H9 (cell line): ENCODE data around the gene KEAP1. TPM values are rescaled to one million over a fixed set of nuclear protein-coding genes. Genes with fewer than 3 reads are reported as not detected.

ENCODE experiments used
- DNase-seq: peaks from one replicate; pipeline ENCODE4 v3.0.0-alpha.2; 2017
- H2AFZ ChIP-seq: one replicate; pipeline ENCODE4 v1.6.1; 2013; ENCODE audit warnings: mild to moderate bottlenecking, low read length, control low read depth, moderate library complexity
- H2AK5ac ChIP-seq: 2 replicates; pipeline ENCODE4 v1.6.1; 2013; ENCODE audit warnings: low read length, control low read depth, mixed read lengths; ENCODE audit not compliant: insufficient read length
- H2BK120ac ChIP-seq: one replicate; pipeline ENCODE4 v1.6.1; 2013; ENCODE audit warnings: low read depth, mild to moderate bottlenecking, low read length, control low read depth, inconsistent platforms; ENCODE audit not compliant: poor library complexity, severe bottlenecking
- H2BK12ac ChIP-seq: 2 replicates; pipeline ENCODE4 v1.6.1; 2013; ENCODE audit warnings: low read length, control low read depth, mixed read lengths, low read depth; ENCODE audit not compliant: insufficient read length
- H2BK15ac ChIP-seq: 2 replicates; pipeline ENCODE4 v1.6.1; 2013; ENCODE audit warnings: low read depth, low read length, control low read depth
- H2BK20ac ChIP-seq: one replicate; pipeline ENCODE4 v1.6.1; 2013; ENCODE audit warnings: low read depth, mild to moderate bottlenecking, low read length, control low read depth, inconsistent platforms; ENCODE audit not compliant: poor library complexity, severe bottlenecking
- H2BK5ac ChIP-seq: 2 replicates; pipeline ENCODE4 v1.6.1; 2013; ENCODE audit warnings: low read length, control low read depth, mixed read lengths; ENCODE audit not compliant: insufficient read length
- H3K14ac ChIP-seq: 2 replicates; pipeline ENCODE4 v1.6.1; 2013; ENCODE audit warnings: low read length, control low read depth; ENCODE audit not compliant: insufficient read depth
- H3K18ac ChIP-seq: 2 replicates; pipeline ENCODE4 v1.6.1; 2013; ENCODE audit warnings: low read depth, mild to moderate bottlenecking, mixed read lengths, low read length, control low read depth; ENCODE audit not compliant: insufficient read length
- H3K23ac ChIP-seq: 2 replicates; pipeline ENCODE4 v1.6.1; 2013; ENCODE audit warnings: low read length, control low read depth, mixed read lengths, low read depth; ENCODE audit not compliant: insufficient read length
- H3K23me2 ChIP-seq: 2 replicates; pipeline ENCODE4 v1.6.1; 2013; ENCODE audit warnings: low read depth, mild to moderate bottlenecking, mixed read lengths, low read length, control low read depth; ENCODE audit not compliant: insufficient read length, poor library complexity, severe bottlenecking
- H3K27ac ChIP-seq: 2 replicates; pipeline ENCODE4 v1.5.1; 2013; ENCODE audit warnings: low read length, control low read depth, mixed read lengths, low read depth; ENCODE audit not compliant: insufficient read length
- H3K27me3 ChIP-seq: 2 replicates; pipeline ENCODE4 v1.6.1; 2013; ENCODE audit warnings: low read length, control low read depth, inconsistent platforms; ENCODE audit not compliant: insufficient read depth
- H3K4ac ChIP-seq: 2 replicates; pipeline ENCODE4 v1.6.1; 2013; ENCODE audit warnings: low read depth, mild to moderate bottlenecking, control low read depth, inconsistent platforms, low read length, moderate library complexity
- H3K4me1 ChIP-seq: 2 replicates; pipeline ENCODE4 v1.6.1; 2013; ENCODE audit warnings: low read length, control low read depth, inconsistent platforms; ENCODE audit not compliant: insufficient read depth
- H3K4me2 ChIP-seq: 2 replicates; pipeline ENCODE4 v1.6.1; 2013; ENCODE audit warnings: low read length, control low read depth, mixed read lengths; ENCODE audit not compliant: insufficient read length, insufficient read depth
- H3K56ac ChIP-seq: 2 replicates; pipeline ENCODE4 v1.6.1; 2013; ENCODE audit warnings: low read depth, mild to moderate bottlenecking, mixed read lengths, low read length, control low read depth; ENCODE audit not compliant: insufficient read length
- H3K79me1 ChIP-seq: 2 replicates; pipeline ENCODE4 v1.6.1; 2013; ENCODE audit warnings: low read depth, mild to moderate bottlenecking, moderate library complexity, low read length, control low read depth, inconsistent platforms; ENCODE audit not compliant: insufficient read depth, poor library complexity, severe bottlenecking
- H3K79me2 ChIP-seq: 2 replicates; pipeline ENCODE4 v1.6.1; 2013; ENCODE audit warnings: low read length, control low read depth, inconsistent platforms; ENCODE audit not compliant: insufficient read depth
- H3K9ac ChIP-seq: 2 replicates; pipeline ENCODE4 v1.6.1; 2013; ENCODE audit warnings: low read length, control low read depth, mixed read lengths; ENCODE audit not compliant: insufficient read length; ENCODE audit errors: extremely low read depth
- H3K9me3 ChIP-seq: one replicate; pipeline ENCODE4 v1.6.1; 2013; ENCODE audit warnings: low read depth, low read length, inconsistent platforms; ENCODE audit not compliant: control insufficient read depth
- H3T11ph ChIP-seq: one replicate; pipeline ENCODE4 v1.6.1; 2013; ENCODE audit warnings: mild to moderate bottlenecking, low read length, control low read depth, inconsistent platforms
- H4K20me1 ChIP-seq: one replicate; pipeline ENCODE4 v1.6.1; 2013; ENCODE audit not compliant: control insufficient read depth, insufficient read length, insufficient read depth
- H4K5ac ChIP-seq: 2 replicates; pipeline ENCODE4 v1.6.1; 2013; ENCODE audit warnings: low read depth, mild to moderate bottlenecking, mixed read lengths, low read length, control low read depth; ENCODE audit not compliant: insufficient read length
- H4K8ac ChIP-seq: replicated peaks from 2 replicates; pipeline ENCODE4 v1.6.1; 2013; ENCODE audit warnings: low read length, control low read depth, mixed read lengths, low read depth; ENCODE audit not compliant: insufficient read length
- H4K91ac ChIP-seq: 2 replicates; pipeline ENCODE4 v1.6.1; 2013; ENCODE audit warnings: low read depth, mild to moderate bottlenecking, moderate library complexity, mixed read lengths, low read length, control low read depth; ENCODE audit not compliant: insufficient read length
- H3K27ac Mint-ChIP-seq, 3 experiments: 2 replicates in 2 of 3; 3 replicates in 1 of 3; pipeline ENCODE4 v1.8.0; 2020 to 2021; ENCODE audit warnings: mixed read lengths in 3 of 3, mild to moderate bottlenecking in 1 of 3, moderate library complexity in 1 of 3
- H3K27me3 Mint-ChIP-seq: 2 replicates; pipeline ENCODE4 v1.8.0; 2021; ENCODE audit warnings: low read depth, mild to moderate bottlenecking, moderate library complexity, mixed read lengths
- H3K36me3 Mint-ChIP-seq, 3 experiments: 2 replicates in 2 of 3; 3 replicates in 1 of 3; pipeline ENCODE4 v1.8.0; 2020 to 2021; ENCODE audit warnings: low read depth in 3 of 3, mixed read lengths in 3 of 3; ENCODE audit not compliant: insufficient read depth in 1 of 3
- H3K4me1 Mint-ChIP-seq, 2 experiments: 2 replicates each; pipeline ENCODE4 v1.8.0; 2020; ENCODE audit warnings: mixed read lengths in 2 of 2
- H3K4me3 Mint-ChIP-seq, 2 experiments: 2 replicates in 1 of 2; 3 replicates in 1 of 2; pipeline ENCODE4 v1.8.0; 2020 to 2021; ENCODE audit warnings: mild to moderate bottlenecking in 2 of 2, mixed read lengths in 2 of 2, moderate library complexity in 1 of 2
- H3K9me3 Mint-ChIP-seq, 2 experiments: 2 replicates in 1 of 2; 3 replicates in 1 of 2; pipeline ENCODE4 v1.8.0; 2020; ENCODE audit warnings: mild to moderate bottlenecking in 2 of 2, mixed read lengths in 2 of 2, moderate library complexity in 1 of 2
- WGBS: extraction: QIAGEN DNeasy Blood & Tissue Kit; methylation state at CpG from one replicate; pipeline ENCODE4 v1.1.7; 2013; ENCODE audit warnings: missing lambda C conversion rate, low lambda C conversion rate, mixed read lengths; ENCODE audit not compliant: insufficient read length; ENCODE audit errors: extremely low coverage; 5-methylcytosine and 5-hydroxymethylcytosine counted together
- total RNA-seq: library from RNA; stranded (reverse); gene quantifications from 2 replicates; pipeline ENCODE4 v1.2.1, GENCODE V29; 2021
- TF ChIP-seq, protein P1 (sequence below): fragments of 200-600 bp; sonication (generic); conservative IDR thresholded peaks from 3 replicates; pipeline ENCODE4 v1.8.0; 2021; ENCODE audit warnings: antibody characterized with exemption, mild to moderate bottlenecking

KEAP1 gene
- total RNA-seq, 1 experiment from 2014 or later, result 88.7 TPM

DNA sequence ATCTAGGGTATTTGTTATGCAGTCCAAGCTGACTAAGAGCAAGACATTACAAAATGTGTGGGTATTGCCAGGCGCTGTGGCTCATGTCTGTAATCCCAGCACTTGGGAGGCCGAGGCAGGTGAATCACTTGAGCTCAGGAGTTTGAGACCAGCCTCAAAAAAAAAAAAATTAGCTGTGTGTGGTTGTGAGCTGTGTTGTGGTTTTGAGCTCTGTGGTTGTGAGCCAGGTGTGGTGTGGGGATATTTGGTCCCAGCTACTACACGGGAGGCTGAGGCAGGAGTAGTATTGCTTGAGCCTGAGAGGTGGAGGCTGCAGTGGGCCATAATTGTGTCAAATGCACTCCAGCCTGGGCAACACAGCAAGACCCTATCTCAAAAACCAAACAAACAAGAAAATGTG is 5.6 kb upstream of the KEAP1 start:
- no peak overlapping the region for H3K9ac ChIP-seq
- H2BK120ac ChIP-seq, result no peak overlapping the region
- H3K18ac ChIP-seq, result no peak overlapping the region
- H2BK12ac ChIP-seq, result no peak overlapping the region
- no peak overlapping the region for H3T11ph ChIP-seq
- H3K4me1 ChIP-seq, result no peaks in the 10 kb centered on the region
- Mint-ChIP-seq H3K36me3 (peaks cover 6 to 8% (median 7%) of the 10 kb centered on the region in 3 experiments; a peak in 6 of 7 replicates), H3K27me3 (no peaks in the 10 kb centered on the region; the same call in 1 of the 2 replicates), H3K27ac (no peak overlapping the region), H3K9me3 (no peaks in the 10 kb centered on the region), H3K4me1 (peaks cover 3 to 4% of the 10 kb centered on the region in 2 experiments; a peak in 2 of 4 replicates), H3K4me3 (no peak overlapping the region)
- peaks cover 5% of the 10 kb centered on the region; the same call in 1 of the 2 replicates for H3K27me3 ChIP-seq
- H3K79me2 ChIP-seq, result no peaks in the 10 kb centered on the region
- H4K20me1 ChIP-seq, result no peaks in the 10 kb centered on the region
- no peak overlapping the region for H4K8ac ChIP-seq
- no peak overlapping the region for H3K27ac ChIP-seq
- H4K5ac ChIP-seq, result no peak overlapping the region
- DNase-seq, result no peak
- no peak overlapping the region for H2AFZ ChIP-seq
- H3K4ac ChIP-seq, result no peak overlapping the region
- H2BK20ac ChIP-seq, result no peak overlapping the region
- H3K79me1 ChIP-seq, result no peaks in the 10 kb centered on the region
- H3K9me3 ChIP-seq, result no peaks in the 10 kb centered on the region
- WGBS, result no CpG with 5 or more reads among the region's 3 CpGs
- no peak overlapping the region for H3K14ac ChIP-seq
- no peak overlapping the region for H3K23ac ChIP-seq
- TF ChIP-seq, protein P1, sequence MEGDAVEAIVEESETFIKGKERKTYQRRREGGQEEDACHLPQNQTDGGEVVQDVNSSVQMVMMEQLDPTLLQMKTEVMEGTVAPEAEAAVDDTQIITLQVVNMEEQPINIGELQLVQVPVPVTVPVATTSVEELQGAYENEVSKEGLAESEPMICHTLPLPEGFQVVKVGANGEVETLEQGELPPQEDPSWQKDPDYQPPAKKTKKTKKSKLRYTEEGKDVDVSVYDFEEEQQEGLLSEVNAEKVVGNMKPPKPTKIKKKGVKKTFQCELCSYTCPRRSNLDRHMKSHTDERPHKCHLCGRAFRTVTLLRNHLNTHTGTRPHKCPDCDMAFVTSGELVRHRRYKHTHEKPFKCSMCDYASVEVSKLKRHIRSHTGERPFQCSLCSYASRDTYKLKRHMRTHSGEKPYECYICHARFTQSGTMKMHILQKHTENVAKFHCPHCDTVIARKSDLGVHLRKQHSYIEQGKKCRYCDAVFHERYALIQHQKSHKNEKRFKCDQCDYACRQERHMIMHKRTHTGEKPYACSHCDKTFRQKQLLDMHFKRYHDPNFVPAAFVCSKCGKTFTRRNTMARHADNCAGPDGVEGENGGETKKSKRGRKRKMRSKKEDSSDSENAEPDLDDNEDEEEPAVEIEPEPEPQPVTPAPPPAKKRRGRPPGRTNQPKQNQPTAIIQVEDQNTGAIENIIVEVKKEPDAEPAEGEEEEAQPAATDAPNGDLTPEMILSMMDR, result no peak
- H3K56ac ChIP-seq, result no peak overlapping the region
- H3K23me2 ChIP-seq, result no peaks in the 10 kb centered on the region
- H3K4me2 ChIP-seq, result no peak overlapping the region
- H2BK5ac ChIP-seq, result no peak overlapping the region
- H4K91ac ChIP-seq, result no peak overlapping the region
- H2AK5ac ChIP-seq, result no peak overlapping the region
- no peak overlapping the region for H2BK15ac ChIP-seq
